Stimulated activated CD4-positive, alpha-beta T cell treated with anti-CD3 and anti-CD28 coated beads, Interleukin-12 subunit alpha, Interleukin-12 subunit beta, amount 100 ng/mL, for 4 hours (primary cell): Measurements from ENCODE around the gene TRIM72.
A peak's percentile ranks its signal among the peaks of the same experiment; 100 is the strongest.
"Not testable (repeated sequence)": the region's sequence is repeated elsewhere in the genome, so short reads cannot be mapped to it uniquely, and the experiment has no call there.

Source experiments
- DNase-seq: peaks from one replicate; pipeline ENCODE4 v3.0.0-alpha.2; 2020

TRIM72 gene

GRCh38 chr16:31215287-31216162 lies 1.6 kb downstream of the TRIM72 start:
- no peak for DNase-seq

DNA sequence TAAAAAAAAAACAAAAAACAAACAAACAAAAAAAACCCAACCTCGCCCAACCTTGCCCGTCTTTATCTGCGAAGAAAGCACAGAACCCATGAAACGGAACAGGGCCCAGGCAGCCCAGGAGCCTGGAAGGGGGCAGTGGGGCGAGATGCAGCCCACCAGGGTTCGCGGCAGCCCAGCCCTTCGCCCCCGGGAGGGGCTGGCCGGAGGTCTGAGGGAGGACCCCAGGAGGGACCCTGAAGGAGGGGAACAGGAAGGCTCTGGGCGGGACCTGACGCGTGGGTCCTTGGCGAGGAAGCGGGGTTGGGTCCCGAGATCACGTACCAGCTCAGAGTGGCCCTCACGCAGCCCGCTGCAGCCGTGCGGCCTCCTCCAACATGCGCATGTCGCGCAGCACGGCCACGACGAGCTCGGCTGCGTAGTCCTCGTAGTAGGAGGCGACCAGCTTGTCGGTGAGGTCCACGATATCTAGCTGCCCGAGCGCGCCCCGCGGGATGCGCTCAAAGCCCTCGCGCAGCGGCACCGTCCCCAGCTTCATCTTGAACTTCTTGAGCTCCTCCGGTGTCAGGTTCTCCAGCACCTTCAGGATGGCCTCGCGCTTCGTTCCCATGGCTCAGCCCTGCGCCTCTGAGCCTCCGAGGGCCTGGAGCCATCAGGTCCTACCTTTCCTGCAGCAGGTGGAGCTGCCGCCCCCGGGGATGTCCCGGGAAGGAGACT lies 2.7 kb downstream of the TRIM72 start, which contains the start of gene PYDC1:
TSS of gene PYDC1 (minus strand) at position 714 of the 714 bp plus-strand sequence. CDS start at position 607, 107 bp downstream.
- no peak for DNase-seq

GRCh38 chr16:31217136-31217530 lies 3.2 kb downstream of the TRIM72 start:
- no peak for DNase-seq

DNA sequence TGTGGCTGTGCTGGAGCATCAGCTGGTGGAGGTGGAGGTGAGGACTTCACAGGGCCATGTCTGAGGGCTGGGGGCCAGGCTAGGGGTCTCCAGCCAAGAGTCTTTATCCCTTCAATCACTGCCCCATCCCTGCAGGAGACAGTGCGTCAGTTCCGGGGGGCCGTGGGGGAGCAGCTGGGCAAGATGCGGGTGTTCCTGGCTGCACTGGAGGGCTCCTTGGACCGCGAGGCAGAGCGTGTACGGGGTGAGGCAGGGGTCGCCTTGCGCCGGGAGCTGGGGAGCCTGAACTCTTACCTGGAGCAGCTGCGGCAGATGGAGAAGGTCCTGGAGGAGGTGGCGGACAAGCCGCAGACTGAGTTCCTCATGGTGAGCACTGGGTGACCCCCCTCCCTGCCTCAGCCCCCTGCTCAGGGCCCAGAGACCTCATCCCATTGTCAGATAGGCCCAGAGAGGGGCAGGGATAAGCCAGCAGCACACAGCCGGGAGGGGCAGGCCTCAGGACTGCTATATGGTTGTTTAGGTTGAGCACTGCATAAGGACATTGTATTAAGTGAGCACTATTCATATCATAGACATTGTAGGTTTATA lies 5.3 kb downstream of the TRIM72 start:
- no peak for DNase-seq

- DNase-seq = no peak
Observed at GRCh38 chr16:31221357-31222160, 7.6 kb downstream of the TRIM72 start.

DNA sequence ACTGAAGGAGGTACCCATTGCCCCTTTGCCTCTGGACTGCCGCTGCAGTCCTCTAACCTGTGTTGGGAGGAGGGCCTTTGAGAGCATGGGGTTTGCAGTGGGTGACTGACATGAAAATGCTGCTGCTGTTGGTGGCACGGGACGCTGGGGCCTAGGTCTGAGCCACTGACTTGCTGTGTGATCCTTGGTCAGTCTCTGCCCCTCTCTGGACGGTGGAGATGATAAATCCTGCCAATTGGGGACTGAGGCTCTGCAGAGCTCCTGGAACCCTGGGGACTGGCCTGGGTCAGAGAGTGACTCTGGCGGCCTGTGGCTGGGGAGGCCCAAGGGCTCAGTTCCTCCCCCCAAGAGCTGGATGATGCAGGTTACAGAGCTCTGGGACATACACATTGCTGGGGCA lies 9.1 kb downstream of the TRIM72 start:
- no peak for DNase-seq

- no peak for DNase-seq
Observed at GRCh38 chr16:31224092-31224955, 10.4 kb downstream of the TRIM72 start.

DNA sequence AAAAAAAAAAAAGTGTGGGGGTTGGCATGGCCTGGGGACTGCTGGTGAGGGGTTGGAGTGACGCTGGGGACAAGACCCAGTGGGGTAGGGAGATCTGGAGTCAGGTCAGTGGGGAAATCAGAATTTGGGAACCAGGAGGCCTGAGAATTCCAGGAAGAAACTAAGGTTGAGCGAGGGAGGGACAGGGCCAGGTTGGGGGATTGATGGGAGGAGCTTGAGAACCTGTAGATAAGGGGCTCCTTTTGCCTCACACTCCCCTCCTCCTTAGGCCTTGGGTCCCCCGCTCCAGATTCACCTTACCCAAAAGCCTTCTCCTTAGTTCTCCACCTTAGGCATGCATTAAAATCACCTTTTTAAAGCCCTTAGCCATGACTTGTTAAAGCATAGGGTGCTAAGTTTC lies 11.3 kb downstream of the TRIM72 start:
- DNase-seq = no peak

DNA sequence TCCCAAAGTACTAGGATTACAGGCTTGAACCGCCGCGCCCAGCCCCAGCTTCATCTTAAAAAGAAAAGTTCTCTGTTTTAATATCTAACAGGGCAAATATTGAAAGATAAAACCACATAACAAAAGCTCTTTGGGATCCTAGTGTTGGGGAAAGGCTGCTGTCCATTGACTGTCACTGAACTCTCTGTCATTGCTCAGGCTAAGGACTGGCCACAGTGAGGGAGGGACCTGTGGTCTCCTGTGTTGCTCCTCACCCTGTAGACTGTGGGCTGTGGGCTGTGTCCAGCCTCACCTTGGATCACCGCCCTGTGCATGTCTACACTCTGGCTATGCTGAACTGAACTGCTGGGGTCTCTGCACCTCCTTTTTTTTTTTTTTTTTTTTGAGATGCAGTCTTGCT lies 14.3 kb downstream of the TRIM72 start:
- no peak for DNase-seq

DNA sequence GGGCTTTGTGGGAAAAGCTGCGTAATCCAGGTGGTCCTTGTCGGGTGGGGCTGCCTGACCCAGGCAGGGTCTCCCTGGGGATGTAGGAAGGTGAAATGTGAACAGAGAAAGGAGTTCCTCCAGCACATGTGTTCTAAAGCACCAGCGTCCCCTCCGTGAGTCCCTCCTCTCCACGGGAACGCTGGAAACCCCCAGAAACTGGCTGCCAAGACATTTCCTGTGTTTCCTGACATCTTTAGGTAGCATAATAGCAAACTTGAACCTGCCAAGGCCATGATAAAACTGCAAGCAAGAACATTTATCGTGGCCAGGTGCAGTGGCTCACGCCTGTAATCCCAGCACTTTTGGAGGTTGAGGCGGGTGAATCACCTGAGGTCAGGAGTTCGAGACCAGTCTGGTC lies 15.6 kb downstream of the TRIM72 start:
- no peak for DNase-seq

GRCh38 chr16:31238041-31238440 lies 24.1 kb downstream of the TRIM72 start:
- DNase-seq = no peak

GRCh38 chr16:31242206-31242605 lies 28.3 kb downstream of the TRIM72 start:
- DNase-seq = no peak

GRCh38 chr16:31243734-31244670 lies 30.1 kb downstream of the TRIM72 start:
- no peak for DNase-seq

GRCh38 chr16:31245598-31245997 lies 31.7 kb downstream of the TRIM72 start:
- DNase-seq = not testable (repeated sequence)

DNA sequence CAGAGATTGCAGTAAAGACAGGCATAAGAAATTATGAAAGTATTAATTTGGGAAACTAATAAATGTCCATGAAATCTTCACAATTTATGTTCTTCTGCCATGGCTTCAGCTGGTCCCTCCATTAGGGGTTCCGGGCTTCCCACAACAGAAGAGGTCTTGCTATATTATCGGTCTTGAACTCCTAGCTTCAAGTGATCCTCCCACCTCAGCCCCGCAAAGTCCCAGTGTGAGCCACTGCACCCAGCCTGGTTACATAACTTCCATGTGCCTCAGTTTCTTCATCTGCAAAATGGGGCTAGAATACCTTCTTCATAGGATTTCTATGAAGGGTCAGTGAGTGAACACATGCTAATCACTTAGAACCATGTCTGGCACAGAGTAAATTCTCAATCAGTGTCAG lies 32.4 kb downstream of the TRIM72 start:
- no peak for DNase-seq

DNA sequence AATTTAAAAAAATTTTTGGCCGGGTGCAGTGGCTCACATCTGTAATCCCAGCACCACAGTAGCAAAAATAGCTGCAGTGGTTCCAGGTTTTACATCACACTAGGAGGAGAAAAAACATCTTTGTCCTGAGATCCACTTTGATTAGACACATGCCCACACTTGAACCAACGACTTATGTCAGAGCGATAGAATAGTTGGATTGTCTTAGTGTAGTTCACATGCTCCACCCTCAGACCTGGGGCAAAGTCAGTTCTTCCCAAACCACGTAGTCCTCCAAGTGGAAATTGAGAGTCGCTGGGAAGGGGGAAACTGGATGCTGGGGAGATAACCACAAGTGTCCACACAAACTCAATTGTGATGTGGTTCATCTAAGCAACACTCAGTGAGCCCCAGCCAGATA lies 34.4 kb downstream of the TRIM72 start:
- DNase-seq = no peak

DNA sequence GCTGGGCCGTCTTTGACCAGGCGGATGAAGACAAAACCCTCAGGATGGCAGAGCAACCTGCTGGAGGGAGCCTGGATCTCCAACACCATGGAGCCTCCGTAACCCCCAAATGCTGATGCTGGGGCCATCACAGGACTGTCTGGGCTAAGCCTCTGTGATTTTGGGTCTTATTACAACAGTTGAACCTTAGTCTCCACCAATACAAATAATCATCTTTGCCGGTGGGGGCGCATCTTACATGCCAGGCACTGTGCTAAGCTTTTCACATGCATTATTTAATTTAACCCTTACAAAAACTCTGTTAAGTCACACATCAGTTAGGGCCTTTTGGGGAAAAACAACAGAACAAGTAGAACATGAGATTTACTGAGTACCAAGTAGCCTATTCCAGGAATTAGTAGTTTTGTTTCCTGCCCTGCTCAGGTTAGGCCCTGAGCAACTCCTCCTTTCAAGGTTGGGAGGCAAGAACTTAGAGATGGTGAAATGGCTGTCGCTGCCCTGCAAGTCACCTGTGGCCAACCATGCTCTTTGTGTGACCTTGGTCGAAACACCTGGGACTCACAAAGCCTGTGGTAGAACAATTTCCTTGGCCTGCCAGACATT lies 37.0 kb downstream of the TRIM72 start:
- DNase-seq = no peak

GRCh38 chr16:31251435-31251834 lies 37.5 kb downstream of the TRIM72 start:
- no peak for DNase-seq

- DNase-seq = peak; percentile 10
Observed at GRCh38 chr16:31253642-31254045, 39.7 kb downstream of the TRIM72 start.

DNA sequence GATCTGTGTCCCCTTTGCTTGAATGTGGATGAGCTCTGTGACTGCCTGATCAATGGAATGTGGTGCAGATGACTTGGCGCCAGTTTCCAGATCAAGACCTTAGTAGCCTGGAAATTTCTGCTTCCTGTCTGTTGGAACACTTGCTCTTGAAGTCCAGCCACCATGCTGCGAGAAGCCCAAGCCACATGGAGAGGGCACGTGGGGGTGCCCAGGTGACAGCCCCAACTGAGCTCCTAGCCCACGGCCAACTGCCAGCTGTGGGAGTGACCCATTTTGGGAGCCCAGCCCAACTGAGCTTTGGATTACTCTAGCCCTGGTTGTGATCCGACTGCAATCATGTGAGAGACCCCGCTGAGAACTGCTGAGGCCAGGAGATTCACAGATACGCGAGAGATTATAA lies 42.5 kb downstream of the TRIM72 start:
- no peak for DNase-seq
